Stimulated activated CD8-positive, alpha-beta memory T cell treated with anti-CD3 and anti-CD28 coated beads, Interleukin-4, amount 100 ng/mL, for 24 hours (primary cell): ENCODE data around the gene ERP27.
A peak's percentile ranks its signal among the peaks of the same experiment; 100 is the strongest.

Source experiments
- DNase-seq: peaks from one replicate; pipeline ENCODE4 v3.0.0-alpha.2; 2020; ENCODE audit warnings: low read depth

The ERP27 gene

GRCh38 chr12:14901228-14901562 lies 37.1 kb downstream of the ERP27 start:
- no peak for DNase-seq

GRCh38 chr12:14900521-14901227 lies 37.7 kb downstream of the ERP27 start:
- no peak for DNase-seq

GRCh38 chr12:14896521-14897169 lies 41.7 kb downstream of the ERP27 start:
- DNase-seq = no peak

- no peak for DNase-seq
Observed at GRCh38 chr12:14893506-14894250, 44.7 kb downstream of the ERP27 start.

GRCh38 chr12:14892726-14893505 lies 45.4 kb downstream of the ERP27 start:
- DNase-seq = no peak

- DNase-seq = no peak
Observed at GRCh38 chr12:14890701-14891100, 47.6 kb downstream of the ERP27 start.

GRCh38 chr12:14886271-14886670 lies 52.1 kb downstream of the ERP27 start:
- no peak for DNase-seq

GRCh38 chr12:14885718-14886221 lies 52.6 kb downstream of the ERP27 start, which contains the start of gene MGP:
Gene MGP (minus strand): TSS chr12:14885854. CDS start chr12:14885791, 63 bp downstream.
- DNase-seq = no peak

- DNase-seq = peak; percentile 57
Observed at GRCh38 chr12:14884458-14884878, 53.9 kb downstream of the ERP27 start.

GRCh38 chr12:14883686-14884085 lies 54.7 kb downstream of the ERP27 start:
- no peak for DNase-seq

- no peak for DNase-seq
Observed at GRCh38 chr12:14880890-14881453, 57.4 kb downstream of the ERP27 start.

- no peak for DNase-seq
Observed at GRCh38 chr12:14879222-14879933, 59.0 kb downstream of the ERP27 start.

GRCh38 chr12:14878488-14878887 lies 59.8 kb downstream of the ERP27 start:
- DNase-seq = no peak

- DNase-seq = no peak
Observed at GRCh38 chr12:14876833-14877232, 61.5 kb downstream of the ERP27 start.

GRCh38 chr12:14874882-14875281 lies 63.5 kb downstream of the ERP27 start:
- DNase-seq = no peak

- DNase-seq = no peak
Observed at GRCh38 chr12:14873440-14874185, 64.7 kb downstream of the ERP27 start.

- DNase-seq = no peak
Observed at GRCh38 chr12:14871886-14872285, 66.5 kb downstream of the ERP27 start.

- no peak for DNase-seq
Observed at GRCh38 chr12:14871247-14871646, 67.1 kb downstream of the ERP27 start.

- DNase-seq = no peak
Observed at GRCh38 chr12:14868916-14869506, 69.3 kb downstream of the ERP27 start.
